GM21825 (cell line): ENCODE results near the gene RIC8B.
"Not testable (repeated sequence)": the region's sequence is repeated elsewhere in the genome, so short reads cannot be mapped to it uniquely, and the experiment has no call there.

Experiments
- ATAC-seq: cut with Tn5 transposase; IDR thresholded peaks from one replicate; pipeline ENCODE4 v1.9.1; 2021; ENCODE audit warnings: mild to moderate bottlenecking, moderate library complexity; ENCODE audit not compliant: unreplicated experiment

RIC8B gene

DNA sequence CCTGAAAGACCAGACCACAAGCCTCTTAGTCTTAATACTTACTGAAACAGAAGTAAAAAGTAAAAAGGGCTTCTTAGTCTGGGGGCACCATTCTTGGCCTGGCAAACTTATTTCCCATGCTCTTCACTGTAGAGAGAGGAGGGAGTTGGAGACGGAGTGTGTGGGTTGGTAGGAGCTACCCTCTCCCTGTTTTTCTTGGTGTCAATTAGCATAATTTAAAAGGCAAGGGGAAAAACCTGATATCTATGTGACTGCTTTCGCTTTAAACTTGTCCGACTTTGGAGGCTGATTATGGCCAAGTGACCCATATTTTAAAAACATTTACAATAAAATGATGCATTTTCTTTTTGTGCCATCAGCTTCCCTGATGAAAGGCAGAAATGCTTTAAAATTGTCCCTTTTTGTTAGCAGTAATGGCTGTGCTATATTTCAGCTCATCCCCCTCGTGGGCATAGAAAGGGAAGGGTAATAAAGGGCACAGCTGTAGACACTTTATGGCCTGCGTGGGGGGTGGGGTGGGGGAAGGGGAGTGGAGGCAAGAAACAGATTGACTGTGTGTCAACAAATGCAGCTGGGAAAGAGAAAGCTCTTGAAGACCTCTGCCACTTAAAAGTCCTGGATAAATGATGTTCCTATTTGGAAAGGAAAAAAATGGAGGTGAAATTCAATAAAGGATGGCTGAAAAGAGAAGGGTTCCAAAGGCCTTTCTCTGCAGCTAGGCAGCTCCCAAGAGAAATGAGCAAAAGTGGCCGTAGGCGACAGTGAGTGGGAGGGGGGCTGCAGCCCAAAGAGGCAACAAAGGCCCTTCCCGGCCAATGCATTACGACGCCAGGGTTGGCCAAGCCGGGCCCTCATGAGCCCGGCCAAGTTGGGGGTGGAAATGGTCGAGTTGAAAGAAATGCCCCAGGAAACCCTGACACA lies 123.8 kb downstream of the RIC8B start:
- no peak for ATAC-seq

DNA sequence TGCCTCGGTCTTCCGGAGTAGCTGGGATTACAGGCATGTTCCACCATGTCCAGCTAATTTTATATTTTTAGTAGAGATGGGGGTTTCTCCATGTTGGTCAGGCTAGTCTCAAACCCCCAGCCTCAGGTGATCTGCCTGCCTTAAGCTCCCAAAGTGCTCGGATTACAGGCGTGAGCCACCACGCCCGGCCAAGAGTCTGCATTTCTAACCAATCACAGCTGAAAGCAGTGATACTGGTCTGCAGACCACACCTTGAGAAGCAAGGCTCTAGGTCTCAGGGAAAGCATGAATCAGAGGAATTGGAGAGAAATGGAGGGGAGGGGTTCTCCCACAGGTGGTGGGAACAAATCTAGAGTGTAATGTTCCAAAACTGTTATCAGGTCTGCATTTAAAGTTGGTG lies 126.1 kb downstream of the RIC8B start:
- no peak for ATAC-seq

DNA sequence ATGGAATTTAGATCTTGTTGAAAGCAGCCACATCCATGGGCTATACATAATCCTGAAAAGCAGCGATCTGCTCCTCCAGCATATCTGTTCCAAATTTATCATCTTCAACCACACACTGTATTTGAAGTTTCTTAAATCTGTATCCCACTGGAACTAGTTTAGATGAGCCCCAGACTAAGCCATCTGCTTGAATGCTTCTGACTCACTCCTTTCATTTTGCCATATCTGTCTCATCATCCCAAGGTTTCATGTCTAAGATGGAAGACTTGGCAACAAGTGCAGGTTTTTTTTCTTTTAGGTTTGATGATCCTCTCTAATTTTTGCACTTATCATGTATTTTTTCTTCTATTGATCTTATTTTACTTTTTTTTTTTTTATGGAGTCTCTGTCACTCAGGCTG lies 126.8 kb downstream of the RIC8B start:
- ATAC-seq = no peak

DNA sequence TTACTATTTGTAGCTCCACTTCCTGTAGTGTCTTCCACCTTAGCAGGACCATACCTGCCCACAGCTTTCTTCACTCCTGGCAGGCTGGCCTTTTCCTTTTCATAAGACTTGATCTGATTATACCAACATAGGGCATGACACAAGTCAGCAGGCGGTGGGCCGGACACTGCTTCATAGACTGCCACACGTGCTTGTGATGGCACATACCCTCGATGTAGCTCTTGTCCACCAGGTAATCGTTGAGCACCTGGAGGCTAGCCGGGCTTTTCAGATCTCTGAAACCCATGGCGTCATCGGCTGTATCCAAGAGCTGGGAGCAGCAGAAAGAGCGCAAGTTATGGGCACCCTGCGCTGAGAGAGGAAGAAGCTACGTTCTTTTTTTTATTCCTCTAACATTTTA lies 127.6 kb downstream of the RIC8B start:
- no peak for ATAC-seq

DNA sequence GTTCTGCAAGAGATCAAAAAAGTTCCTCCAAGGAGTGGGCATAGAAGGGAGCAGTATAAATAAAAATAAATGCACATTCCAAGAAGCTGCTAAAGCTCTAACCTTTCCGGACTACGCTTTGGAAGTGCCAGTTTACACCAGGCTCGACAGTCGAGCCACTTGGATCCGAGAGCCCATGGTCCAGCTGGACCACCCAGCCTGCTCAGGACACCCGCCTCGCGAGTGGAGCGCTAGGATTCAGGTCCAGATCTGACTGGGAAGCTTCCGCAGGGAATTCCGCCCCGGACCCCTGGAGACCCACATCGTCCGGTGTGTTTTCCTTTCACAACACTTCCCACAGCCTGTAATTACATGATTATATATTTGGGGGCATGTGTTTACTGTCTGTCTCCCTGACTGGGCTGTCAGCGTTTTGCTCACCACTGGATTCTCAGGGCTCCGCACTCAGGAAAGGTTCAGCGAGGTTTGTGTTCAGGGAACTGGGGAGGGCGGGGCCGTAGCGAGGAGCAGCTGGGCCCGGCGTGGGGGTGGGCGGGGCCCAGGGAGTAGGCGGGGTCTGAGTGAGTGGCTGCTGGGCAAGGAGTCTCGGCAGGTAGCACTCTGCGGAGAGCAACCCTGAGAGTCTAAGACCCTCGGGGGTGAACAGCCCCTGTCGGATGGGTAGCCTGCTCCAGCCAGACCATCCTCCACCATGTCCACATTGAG lies 128.9 kb downstream of the RIC8B start:
- peak; percentile 84 for ATAC-seq

DNA sequence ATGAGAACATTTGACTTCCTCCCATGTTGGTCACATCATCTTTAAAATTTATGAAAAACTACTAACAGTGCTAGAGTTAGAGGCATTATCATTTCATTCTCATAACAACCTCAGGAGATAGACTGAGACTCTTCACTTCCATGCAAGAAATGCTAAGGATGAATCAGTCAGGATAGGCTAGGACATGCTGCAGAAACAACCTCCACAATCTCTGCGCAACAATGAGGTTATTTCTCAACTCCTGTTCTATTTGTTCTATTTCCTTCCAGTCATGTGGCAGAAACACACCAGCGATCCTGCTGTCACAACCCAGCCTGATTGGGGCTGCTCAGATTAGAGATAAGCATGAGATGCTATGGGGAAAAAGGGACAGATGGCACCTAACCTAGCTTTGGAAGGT lies 132.2 kb downstream of the RIC8B start:
- no peak for ATAC-seq

DNA sequence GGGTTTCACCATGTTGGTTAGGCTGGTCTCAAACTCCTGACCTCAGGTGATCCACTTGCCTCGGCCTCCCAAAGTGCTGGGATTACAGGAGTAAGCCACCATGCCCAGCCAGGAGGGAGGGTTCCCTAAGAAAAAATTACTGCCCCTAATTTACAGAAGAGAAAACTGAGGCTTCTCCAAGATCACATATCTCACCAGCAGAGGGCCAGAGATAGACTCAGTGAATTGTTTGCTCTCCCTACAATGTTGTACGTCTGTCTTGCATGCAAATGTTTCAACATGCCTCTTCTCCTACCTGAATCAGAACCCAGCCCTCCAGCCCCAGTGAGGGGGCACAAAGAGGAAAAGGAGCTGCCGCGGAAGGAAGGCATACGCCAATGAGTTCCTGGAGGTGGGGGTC lies 132.9 kb downstream of the RIC8B start:
- no peak for ATAC-seq

DNA sequence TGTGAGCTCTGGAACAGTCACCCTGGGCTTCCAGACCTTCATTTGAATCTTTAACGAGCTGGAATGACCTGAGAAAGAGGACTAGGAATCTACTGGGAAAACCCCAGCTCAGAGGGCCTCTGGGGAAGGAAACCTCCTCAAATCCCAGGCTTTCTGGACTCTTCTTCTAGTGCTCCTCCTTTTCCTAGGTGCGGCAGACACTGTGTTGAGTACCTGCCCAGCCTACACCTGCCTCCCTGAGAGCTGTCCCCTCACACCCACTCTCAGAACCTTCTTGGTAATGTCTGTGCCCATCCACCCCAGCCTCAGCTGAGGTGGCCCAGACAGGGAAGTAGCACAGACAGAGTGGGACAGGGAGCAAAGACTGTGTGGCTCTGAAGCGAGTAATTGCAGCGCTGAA lies 133.4 kb downstream of the RIC8B start:
- ATAC-seq = no peak

DNA sequence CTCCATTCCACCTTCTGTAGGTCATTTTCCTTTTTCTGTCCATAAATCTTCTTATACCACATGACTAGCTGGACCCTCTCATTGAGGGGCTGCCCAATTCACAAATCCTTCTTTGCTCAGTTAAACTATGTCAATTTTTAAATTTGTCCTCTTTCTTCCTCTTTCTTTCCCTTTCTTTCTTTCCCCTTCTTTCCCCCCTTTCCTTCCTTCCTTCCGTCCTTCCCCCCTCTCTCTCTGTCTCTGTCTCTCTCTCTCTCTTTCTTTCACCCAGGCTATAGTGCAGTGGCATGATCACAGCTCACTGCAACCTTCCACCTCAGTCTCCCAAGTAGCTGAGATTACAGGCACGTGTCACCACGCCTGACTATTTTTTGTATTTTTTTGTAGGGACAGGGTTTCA lies 134.1 kb downstream of the RIC8B start:
- ATAC-seq = no peak

DNA sequence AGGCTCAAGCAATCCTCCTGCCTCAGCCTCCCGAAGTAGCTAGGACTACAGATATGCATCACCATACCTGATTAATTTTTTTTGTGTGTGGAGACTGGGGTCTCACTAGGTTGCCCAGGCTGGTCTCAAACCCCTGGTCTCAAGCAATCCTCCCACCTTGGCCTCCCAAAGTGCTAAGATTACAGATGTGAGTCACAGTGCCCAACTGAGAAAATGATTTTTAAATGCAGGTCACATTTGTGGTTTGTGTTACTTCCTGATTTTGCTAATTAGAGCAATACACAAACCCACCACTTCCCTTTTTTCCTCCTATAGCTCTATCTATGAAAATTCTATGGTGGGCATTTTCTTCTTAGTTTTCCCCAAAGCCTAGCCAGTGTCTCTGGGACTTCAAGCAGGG lies 135.7 kb downstream of the RIC8B start:
- ATAC-seq = peak; percentile 56

DNA sequence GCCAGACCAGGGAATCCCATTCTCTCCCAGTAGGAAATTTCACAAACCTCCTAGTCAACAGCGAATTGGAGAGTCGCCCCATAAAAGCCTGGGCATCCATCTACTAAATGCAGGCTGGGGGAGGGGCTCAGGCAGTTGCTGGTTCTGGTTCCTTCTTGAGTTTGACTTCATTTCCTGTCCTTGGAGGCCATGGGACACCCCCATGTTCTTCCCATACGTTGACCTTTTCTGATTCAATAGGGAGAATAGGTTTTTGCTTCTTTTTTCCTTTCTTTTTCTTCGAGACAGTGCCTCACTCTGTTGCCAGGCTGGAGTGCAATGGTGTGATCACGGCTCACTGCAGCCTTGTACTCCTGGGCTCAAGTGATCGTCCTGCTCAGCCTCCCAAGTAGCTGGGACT lies 137.1 kb downstream of the RIC8B start:
- ATAC-seq = no peak

DNA sequence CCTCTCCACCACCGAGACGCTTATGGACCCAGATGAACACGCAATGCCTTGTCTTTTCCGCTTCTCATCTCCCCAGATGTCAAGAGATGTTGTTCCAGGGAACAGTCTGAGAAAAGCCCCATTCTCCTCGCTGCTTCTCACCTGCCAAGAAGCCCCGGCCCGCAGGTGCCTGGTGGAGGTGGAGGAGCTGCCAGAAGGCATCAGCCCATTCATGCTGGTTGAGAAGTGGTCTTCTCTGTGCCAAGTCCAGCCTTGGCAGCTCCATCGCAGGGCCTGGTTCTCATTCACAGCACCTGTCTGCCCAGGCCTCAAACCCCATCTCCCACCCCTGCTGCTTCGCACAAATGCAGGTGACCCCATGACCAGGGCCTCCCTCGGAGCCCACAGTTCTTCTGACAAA lies 139.0 kb downstream of the RIC8B start:
- ATAC-seq = no peak

DNA sequence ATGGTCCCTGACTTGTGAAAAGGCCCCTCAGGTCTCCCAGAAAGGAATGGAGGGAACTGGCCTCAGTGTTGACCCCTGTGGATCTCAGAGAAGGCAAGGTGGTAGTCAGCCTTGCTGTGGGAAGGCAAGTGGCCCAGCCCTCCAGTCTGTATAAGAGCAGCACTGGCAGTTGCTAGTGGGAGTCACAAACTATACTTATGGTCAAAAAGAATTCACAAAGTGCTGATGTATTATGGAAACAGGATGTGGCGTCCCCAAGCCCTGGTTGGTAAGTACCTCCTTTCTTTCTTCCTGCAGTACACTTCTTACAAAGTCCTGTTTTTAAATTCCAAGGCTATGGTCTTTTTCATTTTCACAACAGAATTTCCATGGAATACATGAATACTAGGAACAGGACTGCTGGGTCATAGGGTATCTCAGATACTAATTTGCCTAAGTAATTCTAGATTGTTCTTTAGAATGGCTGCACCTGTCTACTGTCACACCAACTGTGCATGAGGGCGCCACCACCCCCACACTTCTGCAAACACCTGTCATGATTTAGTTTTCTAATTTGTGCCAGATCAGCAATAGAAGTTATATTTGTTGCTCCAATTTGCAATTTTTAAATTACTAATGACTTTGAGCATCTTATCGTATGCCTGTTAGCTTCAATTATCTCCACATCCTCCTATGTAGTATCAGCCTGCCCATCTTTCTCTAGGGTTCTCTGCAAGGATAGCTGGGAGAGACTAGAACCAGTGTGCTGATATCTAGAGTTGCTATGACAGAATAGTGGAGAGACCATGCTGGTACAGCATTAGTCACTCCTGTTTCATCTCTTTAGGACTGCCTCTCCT lies 140.5 kb downstream of the RIC8B start:
- peak; percentile 48 for ATAC-seq

DNA sequence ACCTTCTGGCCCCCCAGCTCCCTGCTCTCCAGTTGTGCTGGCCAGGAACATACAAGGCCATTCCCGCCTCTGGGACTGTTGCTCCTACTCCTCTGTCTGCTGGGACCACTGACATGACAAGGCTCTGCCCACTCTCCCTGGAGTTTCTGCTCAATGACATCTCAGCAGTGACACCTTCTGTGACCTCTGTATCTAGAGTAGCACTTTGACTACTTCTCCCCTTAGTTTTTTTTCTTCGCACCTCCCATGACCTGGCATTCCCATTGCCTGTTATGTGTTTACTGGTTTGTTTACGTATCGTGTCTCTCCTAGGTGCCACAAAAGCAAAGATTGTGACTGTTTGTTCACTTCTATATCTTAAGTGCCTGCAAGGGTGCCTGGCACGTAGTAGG lies 141.1 kb downstream of the RIC8B start:
- peak; percentile 15 for ATAC-seq

DNA sequence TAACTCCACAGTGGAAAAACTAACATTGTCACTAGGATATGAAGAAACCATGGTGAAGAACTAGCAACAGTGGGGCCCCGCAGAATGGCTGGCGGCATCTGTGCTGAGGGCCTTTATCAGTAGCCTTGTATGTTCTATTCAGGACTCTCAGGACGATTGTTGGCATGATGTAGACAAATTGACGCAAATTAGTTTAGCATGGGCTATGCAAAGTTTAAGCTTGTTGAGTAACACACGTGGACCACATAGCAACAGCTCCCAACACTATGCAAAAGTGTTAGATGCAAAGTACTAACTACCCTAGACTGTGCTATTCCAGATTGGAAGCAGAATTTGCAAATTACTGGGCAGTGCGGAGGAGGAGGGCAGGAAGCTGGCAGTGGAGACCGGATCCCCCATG lies 143.0 kb downstream of the RIC8B start:
- no peak for ATAC-seq

DNA sequence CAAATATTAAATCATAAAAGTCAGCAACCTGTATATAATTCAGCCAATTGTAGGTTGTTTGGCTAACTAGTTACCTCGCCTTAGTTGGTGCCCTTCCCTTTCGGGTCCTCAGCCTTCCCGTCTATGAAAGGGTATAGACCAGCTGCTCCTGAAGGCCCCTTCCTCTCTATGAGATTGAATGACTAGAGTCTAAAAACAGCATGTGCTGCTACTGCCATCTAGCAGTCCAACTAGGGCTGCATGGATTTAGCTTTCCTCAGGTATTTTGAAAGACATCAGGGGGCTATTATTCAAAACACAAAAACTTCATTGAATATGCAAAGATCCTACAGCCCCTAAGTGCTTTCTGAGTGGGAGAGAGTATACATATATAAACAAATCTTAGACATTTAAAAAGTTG lies 144.3 kb downstream of the RIC8B start:
- no peak for ATAC-seq

DNA sequence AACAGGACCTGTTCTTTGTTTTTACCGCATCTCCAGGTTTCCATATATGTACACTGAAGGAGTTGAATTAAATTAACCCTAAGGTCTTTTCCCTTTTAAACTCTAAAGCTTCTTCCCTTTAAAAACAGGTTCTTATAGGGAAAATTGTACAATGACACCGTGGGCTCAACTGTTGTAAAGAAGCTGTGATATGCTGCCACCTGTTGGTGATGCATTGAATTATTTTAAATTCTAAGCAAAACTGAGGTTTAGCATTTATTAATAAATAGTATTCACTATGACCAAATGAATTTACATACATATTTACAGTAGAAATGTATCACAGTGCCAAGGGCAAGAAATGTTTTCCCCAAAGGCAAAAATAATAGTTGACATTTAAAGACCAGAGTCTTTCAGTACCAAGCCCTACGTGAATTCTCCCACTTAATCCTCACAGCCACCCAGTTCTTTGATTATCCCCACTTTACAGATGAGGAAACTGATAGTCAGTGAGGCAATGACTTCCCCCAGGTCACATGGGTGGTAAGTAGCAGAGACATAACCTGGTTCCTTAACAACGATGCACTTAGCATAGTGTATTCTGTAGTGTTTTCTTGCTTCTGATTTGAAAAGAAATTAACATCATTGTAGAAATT lies 145.5 kb downstream of the RIC8B start:
- ATAC-seq = no peak

DNA sequence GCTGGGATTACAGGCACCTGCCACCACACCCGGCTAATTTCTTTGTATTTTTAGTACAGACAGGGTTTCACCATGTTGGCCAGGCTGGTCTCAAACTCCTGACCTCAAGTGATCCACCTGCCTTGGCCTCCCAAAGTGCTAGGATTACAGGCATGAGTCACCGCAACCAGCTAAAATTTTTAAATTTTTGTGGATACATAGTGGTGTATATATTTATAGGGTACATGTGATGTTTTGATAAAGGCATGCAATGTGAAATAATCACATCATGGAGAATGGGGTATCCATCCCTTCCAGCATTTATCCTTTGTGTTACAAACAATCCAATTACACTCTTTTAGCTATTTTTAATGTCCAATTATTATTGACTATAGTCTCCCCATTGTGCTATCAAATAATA lies 147.5 kb downstream of the RIC8B start:
- ATAC-seq = not testable (repeated sequence)

DNA sequence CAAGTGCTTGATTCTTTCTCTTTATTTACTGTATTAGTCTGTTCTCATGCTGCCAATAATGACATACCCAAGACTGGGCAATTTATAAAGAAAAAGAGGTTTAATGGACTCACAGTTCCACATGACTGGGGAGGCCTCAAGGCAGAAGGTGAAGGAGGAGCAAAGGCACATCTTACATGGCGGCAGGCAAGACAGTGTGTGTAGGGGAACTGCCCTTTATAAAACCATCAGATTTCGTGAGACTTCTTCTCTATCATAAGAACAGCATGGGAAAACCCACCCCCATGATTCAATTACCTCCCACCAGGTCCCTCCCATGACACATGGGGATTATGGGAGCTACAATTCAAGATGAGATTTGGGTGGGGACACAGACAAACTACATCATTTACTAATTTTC lies 149.1 kb downstream of the RIC8B start:
- not testable (repeated sequence) for ATAC-seq

DNA sequence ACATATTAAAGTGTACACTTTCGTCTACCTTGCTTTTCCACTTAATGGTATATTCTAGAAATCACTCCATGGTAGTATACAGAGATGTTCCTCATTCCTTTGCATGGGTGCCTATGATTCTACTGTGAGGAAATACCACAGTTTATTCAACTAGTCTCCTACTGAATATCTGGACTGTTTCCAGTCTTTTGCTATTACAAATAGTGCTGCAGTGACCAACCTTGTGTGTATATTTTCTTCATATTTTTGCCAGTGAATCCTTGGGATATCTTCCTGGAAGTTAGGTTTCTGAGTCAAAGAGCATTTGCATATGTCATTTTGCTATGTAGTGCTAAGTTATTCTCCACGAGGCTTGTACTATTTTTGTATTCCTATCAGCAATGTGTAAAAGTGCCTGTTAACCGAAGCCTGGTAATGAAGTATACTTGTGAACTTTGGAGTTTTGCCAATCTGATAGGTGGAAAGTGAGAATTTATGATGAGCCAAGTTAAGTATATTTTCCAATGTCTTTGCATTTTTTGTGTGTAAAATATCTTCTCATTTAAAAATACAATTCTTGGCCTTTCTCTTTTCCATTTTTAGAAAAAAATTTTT lies 149.9 kb downstream of the RIC8B start:
- no peak for ATAC-seq

DNA sequence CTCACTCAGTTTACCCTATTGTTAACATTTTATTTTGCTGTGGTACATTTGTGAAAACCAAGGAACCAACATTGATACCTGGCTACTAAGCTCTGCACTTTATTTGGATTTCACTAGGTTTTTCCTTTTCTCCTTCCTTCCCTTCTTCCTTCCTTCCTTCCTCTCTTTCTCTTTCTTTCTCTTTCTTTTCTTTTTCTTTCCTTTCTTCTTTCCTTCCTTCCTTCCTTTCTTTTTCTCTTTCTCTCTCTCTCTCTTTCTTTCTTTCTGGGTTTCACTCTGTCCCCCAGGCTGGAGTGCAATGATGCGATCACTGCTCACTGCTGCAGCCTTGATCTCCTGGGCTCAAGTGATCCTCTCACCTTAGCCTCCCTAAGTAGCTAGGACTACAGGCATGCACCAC lies 152.2 kb downstream of the RIC8B start:
- no peak for ATAC-seq
